ENCODE results near the gene ETS1.

The ETS1 gene

GRCh38 chr11:128517451-128518230, 69.7 kb downstream of the ETS1 start:
- DNase-seq (ENCODE audit: low spot score), result no peak

- DNase-seq (ENCODE audit: low spot score), result no peak
Measured at GRCh38 chr11:128516886-128517285, 70.5 kb downstream of the ETS1 start.

DNA sequence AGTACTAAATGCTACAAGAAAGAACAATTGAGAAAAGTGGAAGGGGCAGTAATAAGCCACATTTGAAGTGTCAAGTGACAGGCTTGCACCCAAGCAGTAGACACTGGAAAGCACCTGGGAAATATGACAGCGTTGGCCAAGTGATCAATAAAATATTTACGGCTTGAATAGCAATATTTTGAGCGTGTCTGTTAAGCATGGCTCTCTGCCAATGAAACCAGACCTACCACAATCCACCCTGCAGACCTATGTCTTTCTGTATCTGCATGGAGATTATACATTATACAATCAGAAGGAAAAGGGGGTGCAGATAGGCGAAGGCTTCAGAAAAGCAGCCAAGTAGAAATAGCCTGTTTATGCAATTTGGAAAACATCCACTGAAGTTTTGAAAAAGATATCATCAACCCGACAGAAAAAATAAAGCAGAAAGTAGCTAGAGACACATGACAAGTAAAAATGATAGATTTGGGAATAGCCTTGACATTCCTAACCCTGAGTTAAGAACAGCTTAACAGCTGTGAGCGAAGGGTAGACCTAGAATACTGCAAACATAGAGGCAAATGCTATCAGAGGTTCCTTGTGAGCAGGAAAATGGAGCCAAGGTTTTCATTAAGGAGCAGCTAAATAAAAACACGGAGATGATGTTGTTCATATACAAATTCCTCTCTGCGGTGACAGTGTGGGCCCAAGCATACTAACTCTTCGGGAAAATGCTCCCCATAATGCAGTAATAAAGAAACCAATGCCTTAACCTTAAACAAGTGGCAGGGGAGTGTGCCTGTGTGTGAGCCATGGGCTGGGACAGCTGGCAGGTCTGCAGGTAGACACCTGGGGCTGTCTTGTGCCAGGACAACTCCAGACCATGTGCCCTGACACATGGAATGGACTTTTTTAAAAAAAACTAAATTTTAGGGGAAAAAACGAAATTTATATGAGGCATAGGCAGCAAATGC, 71.3 kb downstream of the ETS1 start:
- DNase-seq (ENCODE audit: low spot score), result no peak

DNA sequence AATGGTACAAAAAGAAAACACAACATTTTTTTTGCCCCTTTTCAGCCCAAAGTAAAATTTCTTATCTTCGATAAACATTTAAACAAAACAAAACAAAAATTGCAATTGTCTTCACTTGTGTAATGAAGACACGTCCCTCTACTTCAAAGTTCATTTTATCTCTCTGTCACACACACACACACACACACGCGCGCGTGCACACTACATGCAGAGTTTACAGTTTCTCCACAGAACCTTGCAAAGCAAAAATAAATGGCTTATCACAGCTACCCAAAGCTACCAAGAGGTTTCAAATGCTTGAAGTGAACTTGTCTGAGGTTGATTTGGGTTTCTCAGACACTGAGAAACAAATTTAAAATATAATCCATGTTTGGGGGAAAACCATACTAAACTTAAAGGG, 72.3 kb downstream of the ETS1 start:
- no peak for DNase-seq (ENCODE audit: low spot score)

DNA sequence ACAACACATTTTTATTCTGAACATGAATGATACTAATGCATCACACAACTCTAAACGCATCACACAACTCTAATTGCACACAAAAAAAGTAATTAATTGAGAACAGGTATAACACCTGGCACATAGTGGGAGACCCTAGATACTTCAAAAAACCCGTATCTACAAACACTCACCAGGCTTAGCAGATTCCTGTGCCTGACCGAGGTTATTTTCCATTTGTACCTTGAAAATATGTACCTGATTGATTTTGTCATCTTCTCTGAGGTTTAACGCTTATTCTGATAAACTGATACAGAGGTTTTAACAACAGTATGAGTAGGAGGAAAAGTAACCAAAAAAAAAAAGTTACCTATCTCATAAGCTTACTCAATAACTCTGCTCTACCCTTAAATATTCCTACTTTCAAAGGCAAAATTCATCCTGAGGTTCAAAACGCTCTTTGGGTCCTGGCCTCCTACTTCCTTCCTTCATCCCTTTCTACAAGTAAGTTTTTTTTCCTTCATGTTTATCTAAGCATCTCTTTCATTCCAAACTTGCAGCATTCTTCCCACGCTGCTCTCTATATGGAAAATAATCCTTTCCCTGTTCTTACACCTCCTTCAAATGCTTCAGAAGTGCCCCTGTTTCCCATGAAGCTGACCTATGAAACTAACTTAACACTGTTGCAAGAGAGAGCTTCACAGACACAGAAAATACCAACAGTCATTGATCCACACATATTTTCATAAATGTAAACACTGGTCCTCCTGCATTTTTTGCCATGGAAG, 73.3 kb downstream of the ETS1 start:
- DNase-seq (ENCODE audit: low spot score), result no peak

GRCh38 chr11:128512474-128512996, 74.8 kb downstream of the ETS1 start:
- no peak for DNase-seq (ENCODE audit: low spot score)

DNA sequence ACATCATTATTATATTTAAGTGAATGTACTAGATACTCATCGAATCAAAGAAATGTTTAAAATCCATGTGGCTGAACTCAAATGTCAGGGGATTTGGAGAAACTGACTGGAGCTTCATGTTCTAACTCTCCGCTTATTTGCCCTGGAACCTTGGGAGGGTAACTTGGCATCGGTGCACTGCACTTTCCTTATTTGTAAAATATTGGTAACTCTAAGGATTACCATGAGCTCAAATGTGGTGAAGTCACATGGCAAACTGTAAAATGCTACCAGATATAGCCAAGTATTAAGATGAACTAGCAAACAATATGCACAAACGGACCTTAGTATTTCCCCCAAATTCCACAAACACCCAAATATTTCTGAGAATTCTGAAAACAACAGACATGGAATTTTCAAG, 75.6 kb downstream of the ETS1 start:
- no peak for DNase-seq (ENCODE audit: low spot score)

DNA sequence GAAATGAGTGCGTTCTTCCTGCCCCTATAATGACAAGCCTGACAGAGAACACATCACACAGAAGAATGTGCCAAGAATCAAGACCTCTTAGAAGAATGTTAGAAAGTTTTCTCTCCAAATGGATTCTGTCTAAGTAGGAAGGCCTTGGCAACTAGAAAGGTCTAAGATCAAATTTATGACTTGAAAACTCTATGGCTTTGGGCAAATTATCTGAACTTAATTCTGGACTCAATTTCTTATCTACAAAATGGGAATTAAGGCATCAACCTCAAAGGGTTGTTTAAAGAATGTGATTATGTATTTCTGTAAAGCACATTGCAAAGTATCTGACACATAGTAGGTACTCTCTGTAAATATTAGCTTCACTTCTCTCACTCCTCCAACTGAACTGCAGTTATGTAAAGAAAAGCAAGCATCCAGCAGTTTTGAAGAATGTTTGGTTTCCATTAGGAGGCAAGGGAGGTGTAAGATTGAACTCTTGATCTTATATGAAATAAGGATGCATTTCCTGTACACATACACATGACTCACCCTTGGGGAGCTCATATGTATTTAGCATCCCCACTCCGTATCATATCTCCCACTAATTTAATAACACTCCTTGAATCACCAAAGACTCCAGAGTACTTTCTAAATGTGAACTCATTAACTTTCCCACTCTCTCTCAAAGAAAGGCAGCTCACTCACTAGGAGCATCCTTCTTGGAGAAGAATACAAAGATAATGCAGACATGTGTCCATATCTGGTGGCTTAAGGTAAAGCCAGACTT, 77.6 kb downstream of the ETS1 start:
- no peak for DNase-seq (ENCODE audit: low spot score)

- DNase-seq (ENCODE audit: low spot score), result no peak
Measured at GRCh38 chr11:128508770-128509510, 78.4 kb downstream of the ETS1 start.

- DNase-seq (ENCODE audit: low spot score), result no peak
Measured at GRCh38 chr11:128507936-128508335, 79.4 kb downstream of the ETS1 start.

DNA sequence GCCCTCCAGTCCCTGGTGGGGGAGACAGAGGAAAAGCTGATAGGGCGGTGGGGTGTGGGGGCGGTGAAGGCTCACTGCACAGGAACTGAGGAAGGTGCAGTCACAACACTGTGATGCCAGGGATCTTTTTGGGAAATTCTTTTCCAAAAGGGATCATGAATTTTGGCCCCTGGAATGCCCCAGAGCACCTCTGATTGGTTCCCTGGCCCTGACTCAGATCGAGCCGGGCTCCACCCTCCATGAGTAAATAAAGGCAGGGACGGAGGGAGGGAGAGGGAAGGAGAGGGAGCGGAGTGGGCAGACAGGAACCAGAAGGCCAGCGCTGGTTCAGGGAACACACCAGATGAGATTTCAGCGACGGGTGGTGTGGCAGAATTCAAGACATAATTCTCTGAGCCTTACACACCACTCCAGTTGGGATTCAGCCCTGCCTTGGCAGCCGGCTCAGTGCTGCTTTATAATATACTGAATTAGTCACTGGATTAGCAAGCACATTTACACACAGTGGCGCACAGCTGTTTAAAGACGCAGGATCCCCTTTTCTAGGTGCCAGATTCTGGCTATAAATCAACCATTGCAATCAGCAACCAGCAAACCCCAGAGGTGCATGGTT, 80.3 kb downstream of the ETS1 start:
- DNase-seq (ENCODE audit: low spot score), result no peak

DNA sequence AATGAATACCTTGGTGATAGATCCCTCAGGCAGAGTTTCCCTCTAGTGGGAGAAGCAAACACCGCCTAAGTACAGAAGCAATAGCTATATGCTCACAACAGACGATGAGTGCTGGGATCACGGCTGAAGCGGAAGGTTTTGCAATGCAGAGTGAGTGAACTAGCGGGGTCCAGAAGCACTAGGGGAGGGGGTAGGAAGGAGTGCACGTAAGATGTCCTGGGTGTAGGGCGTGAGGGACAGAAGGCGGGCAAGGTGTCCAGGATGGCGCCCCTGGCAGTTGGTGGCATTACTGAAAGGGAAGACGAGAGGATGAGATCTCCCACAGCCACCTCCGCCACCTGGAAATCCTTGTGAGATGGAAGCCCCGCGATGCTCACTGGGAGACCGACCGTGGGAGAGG, 81.0 kb downstream of the ETS1 start:
- no peak for DNase-seq (ENCODE audit: low spot score)

DNA sequence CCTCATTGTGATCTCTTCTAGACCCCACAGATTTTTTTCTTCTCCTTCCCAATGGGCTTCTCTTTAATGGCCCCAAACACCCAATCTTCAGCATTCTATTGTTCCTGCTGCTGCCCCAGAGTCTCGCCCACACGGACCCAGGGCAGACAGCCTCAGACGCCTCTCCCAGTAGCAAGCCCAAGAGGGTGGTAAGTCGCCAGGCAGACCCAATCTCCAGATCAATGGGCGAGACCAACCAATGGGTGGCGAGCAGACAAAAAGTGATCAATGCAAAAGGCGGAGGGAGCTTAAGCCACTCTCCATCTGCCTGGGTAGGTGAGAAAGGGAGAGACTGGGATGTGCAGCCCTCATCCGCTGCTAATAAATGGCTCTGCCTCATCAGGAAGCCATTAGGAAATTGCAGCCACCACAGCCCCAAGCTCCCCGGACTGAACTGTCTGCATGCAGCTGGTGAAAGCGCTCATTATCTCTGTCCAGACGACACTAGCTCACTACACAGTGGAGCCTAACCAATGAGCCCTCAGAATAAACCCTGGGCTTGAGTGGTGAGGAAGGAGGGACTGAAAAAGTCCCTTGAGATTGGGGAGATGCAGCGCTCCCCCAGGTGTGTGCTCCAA, 81.8 kb downstream of the ETS1 start:
- DNase-seq (ENCODE audit: low spot score), result no peak

DNA sequence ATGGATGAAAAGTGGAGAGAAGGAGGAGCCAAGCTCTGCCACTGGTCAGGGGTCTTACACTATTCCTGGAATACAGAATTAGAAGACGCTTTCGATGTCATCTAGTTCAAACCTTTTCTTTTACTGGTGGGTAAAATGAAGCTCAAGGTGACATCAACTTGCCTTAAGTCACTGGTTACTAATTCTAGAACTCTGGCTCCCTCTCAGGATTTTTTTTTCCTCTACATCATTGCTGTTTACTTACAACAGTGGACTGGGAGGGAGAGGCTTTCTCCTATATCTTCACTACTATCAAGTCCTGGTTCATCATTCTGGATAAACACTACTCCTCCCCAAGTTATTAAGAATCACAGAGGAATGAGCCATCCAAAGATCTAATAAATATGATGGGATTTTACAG, 82.9 kb downstream of the ETS1 start:
- DNase-seq (ENCODE audit: low spot score), result no peak

DNA sequence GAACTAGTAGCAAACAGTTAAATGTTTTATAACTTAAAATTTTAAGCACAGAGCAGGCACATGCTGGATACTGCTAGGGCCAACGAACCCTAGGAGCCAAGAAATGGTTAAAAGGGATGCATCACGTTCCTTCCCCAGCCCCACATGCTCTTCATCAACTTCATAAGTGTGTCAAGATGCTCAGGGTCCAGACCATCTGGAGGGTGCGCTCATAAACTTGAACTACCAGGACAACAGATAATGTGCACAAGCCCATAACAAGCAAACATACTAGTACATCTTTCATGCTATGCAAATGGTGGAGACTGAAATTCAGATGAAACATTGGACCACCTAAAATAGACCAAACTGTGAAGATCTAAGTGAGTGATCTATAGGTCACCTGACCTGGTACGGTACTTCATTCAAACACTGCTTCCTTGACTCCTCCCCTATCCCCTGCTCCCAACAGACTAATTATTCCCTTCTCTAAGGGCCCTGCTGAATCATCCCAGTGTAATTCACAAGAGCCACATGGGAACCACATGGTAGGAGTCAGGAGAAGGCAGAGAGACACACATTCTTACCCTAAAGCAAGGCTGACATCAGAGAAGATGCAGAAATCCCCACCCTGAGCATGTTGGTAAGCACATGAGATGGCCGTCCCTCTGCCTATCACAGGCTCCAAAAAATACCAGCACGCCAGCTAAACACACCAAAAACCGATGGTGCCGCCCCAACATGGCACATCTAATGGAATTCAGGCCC, 83.9 kb downstream of the ETS1 start:
- no peak for DNase-seq (ENCODE audit: low spot score)

DNA sequence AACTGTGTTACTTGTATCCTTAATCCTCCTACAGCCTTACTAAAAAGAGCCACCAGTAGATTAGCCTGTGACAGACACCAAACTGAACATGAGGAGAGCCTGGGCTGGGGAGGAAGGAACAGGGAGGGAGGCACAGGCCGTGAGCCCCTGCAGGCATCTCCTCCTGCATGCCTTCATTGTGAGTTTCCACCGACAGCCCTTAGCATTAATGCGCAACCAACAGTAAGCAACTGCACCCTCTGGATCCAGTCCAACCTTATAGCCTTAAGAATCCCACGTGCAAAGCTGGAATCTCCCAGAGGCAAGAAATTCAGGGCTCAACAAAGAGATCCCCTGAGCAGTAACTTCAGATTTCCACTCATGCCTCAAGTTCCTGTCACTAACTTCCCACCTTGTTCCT, 84.6 kb downstream of the ETS1 start:
- DNase-seq (ENCODE audit: low spot score), result no peak

GRCh38 chr11:128501632-128502549, 85.5 kb downstream of the ETS1 start:
- no peak for DNase-seq (ENCODE audit: low spot score)

DNA sequence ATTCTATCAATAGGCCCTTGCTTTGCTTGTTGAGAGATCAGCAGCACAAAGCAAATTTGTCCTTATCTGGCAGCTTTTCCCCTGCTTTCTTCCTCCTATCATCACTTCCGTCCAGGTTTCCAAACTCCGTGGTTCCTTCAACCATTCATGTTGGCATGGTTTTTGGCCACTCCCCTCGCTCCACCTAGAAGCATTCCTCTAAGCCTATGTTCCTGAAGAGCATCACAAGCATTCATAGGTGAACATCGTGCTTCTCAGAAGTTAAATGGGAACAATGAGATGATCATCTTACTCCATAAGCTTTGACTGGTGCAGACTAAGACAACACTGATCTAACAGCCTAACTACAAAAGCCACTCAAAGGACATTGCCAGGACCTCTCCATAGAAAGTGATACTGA, 86.3 kb downstream of the ETS1 start:
- no peak for DNase-seq (ENCODE audit: low spot score)
